Skeletal muscle satellite cell (primary cell): ENCODE results near the gene SEPTIN2.
"Not testable (repeated sequence)": the region's sequence is repeated elsewhere in the genome, so short reads cannot be mapped to it uniquely, and the experiment has no call there.

ENCODE experiments used
- H3K27me3 ChIP-seq: 2 replicates; pipeline ENCODE4 v1.7.0; 2013; ENCODE audit warnings: low read length; ENCODE audit not compliant: control insufficient read depth, insufficient read depth
- H3K36me3 ChIP-seq: 2 replicates; pipeline ENCODE4 v1.7.0; 2013; ENCODE audit warnings: mild to moderate bottlenecking, control low read depth, low read length; ENCODE audit not compliant: insufficient read depth
- H3K4me1 ChIP-seq: 2 replicates; pipeline ENCODE4 v1.7.0; 2013; ENCODE audit warnings: low read length; ENCODE audit not compliant: control insufficient read depth, insufficient read depth
- H3K4me2 ChIP-seq: 2 replicates; pipeline ENCODE4 v1.7.0; 2013; ENCODE audit warnings: mild to moderate bottlenecking, low read length
- H3K4me3 ChIP-seq: 2 replicates; pipeline ENCODE4 v1.7.0; 2013; ENCODE audit warnings: low read length
- H3K9ac ChIP-seq: 2 replicates; pipeline ENCODE4 v1.7.0; 2013; ENCODE audit warnings: mild to moderate bottlenecking, low read depth, low read length, moderate library complexity
- H3K9me3 ChIP-seq: replicated peaks from 2 replicates; pipeline ENCODE4 v1.7.0; 2013; ENCODE audit warnings: mild to moderate bottlenecking, control low read depth, low read length

The SEPTIN2 gene

DNA sequence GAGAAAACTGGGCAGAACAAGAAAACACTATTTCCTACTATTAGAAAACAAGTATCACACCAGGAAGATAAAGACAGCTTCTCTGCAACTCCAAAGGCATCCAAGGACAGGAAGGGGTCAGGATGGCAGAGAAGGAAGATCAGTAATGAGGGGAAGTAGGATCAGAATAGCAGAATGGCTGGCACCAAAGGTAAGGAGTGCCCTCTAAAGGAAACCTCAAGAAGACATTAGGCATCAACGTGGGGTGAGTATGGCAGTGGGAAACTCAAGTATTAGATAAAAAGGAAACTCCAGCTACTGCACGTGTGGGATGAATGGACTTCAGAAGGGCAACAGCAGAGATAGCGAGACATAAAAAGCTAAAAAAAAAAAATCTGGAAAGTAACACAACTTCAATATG lies 26.1 kb upstream of the SEPTIN2 start:
- no peaks in the 10 kb centered on the region for H3K36me3 ChIP-seq
- peaks cover 4% of the 10 kb centered on the region for H3K4me1 ChIP-seq
- no peak overlapping the region for H3K4me2 ChIP-seq
- no peak overlapping the region for H3K4me3 ChIP-seq
- H3K9me3 ChIP-seq = no peaks in the 10 kb centered on the region
- H3K9ac ChIP-seq = no peak overlapping the region
- H3K27me3 ChIP-seq = no peaks in the 10 kb centered on the region

DNA sequence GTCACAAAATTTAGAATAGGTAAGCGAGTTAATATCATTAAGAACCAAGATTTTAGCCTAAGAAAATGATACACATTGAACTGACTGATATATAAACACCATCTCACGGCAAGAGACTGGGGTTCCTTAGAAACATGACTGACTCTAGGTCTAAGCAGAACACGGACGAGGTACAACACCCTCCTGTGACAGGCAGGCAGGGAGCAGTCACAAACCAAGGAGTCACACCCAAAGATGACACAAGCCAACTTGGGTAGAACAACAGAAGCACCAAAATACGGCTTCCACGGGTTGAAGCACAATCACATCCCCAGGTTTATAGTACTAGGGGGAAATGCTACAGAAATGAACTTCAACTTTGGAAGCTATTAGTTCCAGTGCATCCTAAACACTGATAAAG lies 24.6 kb upstream of the SEPTIN2 start:
- no peaks in the 10 kb centered on the region for H3K27me3 ChIP-seq
- no peak overlapping the region for H3K4me2 ChIP-seq
- H3K4me1 ChIP-seq = peaks cover 4% of the 10 kb centered on the region
- H3K4me3 ChIP-seq = no peak overlapping the region
- H3K36me3 ChIP-seq = no peaks in the 10 kb centered on the region
- H3K9me3 ChIP-seq = no peaks in the 10 kb centered on the region
- no peak overlapping the region for H3K9ac ChIP-seq

DNA sequence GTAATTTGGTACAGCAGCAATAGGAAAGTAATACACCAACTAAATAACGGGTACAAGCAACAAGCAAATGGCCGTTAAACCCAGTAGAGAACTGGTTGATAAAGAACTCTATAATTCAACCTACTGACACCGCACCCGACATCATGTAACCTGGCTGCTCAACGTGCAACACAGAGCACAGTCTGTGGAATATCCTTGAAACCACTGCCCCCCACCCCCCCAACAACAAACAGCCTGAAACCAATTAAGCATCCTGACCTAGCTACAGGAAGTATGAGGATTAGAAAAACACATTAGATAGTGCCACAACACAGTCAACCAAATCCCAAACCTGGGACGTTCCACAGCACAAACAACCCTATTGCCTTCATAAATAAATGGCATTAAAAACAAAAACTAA lies 23.7 kb upstream of the SEPTIN2 start:
- Histone ChIP-seq H3K4me3 (no peak overlapping the region), H3K9ac (no peak overlapping the region), H3K4me2 (no peak overlapping the region), H3K4me1 (peaks cover 4% of the 10 kb centered on the region), H3K36me3 (peaks cover 3% of the 10 kb centered on the region), H3K9me3 (no peaks in the 10 kb centered on the region), H3K27me3 (no peaks in the 10 kb centered on the region)

DNA sequence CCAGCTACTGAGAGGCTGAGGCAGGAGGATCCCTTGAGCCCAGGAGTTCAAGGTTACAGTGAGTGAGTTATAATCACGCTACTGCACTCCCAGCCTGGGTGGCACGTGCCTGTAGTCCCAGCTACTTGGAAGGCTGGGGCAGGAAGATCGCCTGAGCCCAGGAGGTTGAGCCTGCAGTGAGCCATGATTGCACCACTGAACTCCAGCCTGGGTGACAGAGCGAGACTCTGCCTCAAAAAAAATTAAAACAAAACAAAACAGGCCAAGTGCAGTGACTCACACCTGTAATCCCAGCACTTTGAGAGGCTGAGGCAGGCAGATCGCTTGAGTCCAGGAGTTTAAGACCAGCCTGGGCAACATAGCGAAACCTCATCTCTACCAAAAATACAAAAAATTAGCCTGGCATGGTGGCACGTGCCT lies 22.3 kb upstream of the SEPTIN2 start:
- H3K9ac ChIP-seq, H3K36me3 ChIP-seq, H3K4me2 ChIP-seq, H3K4me3 ChIP-seq, H3K9me3 ChIP-seq, H3K27me3 ChIP-seq, H3K4me1 ChIP-seq: not testable (repeated sequence)

DNA sequence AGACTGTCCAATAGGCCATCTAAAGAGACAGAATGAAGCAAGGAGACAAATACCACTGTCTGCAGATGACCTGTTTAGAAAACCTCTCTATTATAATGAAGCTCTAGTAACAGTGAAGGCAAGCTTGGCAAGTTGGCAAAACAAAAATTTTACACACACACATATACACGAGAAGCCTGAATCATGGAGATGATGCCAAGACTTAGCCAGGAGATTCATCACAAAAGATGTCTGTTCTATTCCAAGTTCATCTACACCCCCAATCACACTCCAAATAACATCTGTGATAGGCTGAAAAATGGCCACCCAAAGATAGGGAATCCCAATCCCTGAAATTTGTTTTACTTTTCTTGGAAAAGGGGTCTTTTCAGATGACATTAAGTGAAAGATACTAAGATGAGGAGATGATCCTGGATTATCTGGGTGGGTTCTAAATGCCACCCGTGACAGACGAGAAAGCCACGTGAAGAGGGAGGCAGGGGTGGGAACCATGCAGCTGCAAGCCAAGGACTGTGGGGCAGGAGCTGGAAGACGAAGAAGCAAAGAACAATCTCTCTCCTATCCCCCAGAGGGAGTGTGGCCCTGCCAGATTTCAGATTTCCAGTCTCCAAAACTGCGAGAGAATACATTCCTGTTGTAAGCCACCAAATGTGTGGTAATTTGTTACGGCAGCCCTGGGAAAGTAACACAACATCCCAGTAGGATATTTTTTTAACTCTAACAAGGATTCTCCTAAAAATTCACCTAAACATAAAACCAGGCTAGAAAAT lies 20.2 kb upstream of the SEPTIN2 start:
- H3K4me3 ChIP-seq = no peak overlapping the region
- no peak overlapping the region for H3K9ac ChIP-seq
- H3K4me2 ChIP-seq = no peak overlapping the region
- H3K27me3 ChIP-seq = no peaks in the 10 kb centered on the region
- peaks cover 4% of the 10 kb centered on the region for H3K4me1 ChIP-seq
- no peaks in the 10 kb centered on the region for H3K9me3 ChIP-seq
- peaks cover 9% of the 10 kb centered on the region for H3K36me3 ChIP-seq

DNA sequence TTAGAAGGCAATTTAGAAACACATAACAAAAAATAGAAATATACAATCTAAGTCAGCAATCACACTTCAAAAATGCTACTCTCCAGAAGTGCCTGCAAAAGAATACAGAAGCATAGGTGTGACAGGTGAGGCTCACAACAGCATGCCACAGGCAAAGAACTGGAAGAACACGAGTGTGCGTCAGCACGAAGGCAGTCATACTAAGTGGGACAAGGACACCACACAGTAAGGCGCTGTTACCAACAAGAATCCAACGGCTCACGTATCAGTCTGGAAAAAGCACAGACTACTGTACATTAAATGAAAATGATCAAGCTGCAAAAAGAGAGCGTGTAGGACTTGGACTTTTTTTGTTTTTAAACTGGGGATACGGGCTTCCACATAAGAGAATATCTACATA lies 19.0 kb upstream of the SEPTIN2 start:
- no peak overlapping the region for H3K9ac ChIP-seq
- peaks cover 4% of the 10 kb centered on the region for H3K4me1 ChIP-seq
- no peaks in the 10 kb centered on the region for H3K27me3 ChIP-seq
- no peak overlapping the region for H3K4me2 ChIP-seq
- H3K36me3 ChIP-seq = peaks cover 9% of the 10 kb centered on the region
- no peaks in the 10 kb centered on the region for H3K9me3 ChIP-seq
- H3K4me3 ChIP-seq = no peak overlapping the region

DNA sequence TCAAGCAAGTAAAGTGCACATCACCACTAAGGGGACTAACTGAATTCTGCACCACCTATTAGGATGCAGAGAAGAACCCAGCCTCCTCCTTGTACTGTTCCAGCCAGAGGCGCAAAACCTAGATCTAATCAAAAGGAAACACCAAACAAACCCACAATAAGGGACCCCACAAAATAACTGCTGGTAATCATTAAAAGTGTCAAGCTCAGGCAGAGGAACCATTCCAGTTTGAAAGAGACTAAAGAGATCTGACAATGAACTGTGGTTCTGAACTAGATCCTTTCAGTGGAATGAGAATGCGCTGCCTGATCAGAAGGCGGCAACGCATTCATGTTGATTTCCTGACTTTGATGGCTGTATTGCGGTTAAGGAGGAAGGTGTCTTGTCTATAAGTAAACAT lies 17.1 kb upstream of the SEPTIN2 start:
- H3K4me2 ChIP-seq = no peak overlapping the region
- peaks cover 9% of the 10 kb centered on the region for H3K36me3 ChIP-seq
- H3K27me3 ChIP-seq = no peaks in the 10 kb centered on the region
- H3K9ac ChIP-seq = no peak overlapping the region
- H3K9me3 ChIP-seq = no peaks in the 10 kb centered on the region
- no peaks in the 10 kb centered on the region for H3K4me1 ChIP-seq
- no peak overlapping the region for H3K4me3 ChIP-seq

DNA sequence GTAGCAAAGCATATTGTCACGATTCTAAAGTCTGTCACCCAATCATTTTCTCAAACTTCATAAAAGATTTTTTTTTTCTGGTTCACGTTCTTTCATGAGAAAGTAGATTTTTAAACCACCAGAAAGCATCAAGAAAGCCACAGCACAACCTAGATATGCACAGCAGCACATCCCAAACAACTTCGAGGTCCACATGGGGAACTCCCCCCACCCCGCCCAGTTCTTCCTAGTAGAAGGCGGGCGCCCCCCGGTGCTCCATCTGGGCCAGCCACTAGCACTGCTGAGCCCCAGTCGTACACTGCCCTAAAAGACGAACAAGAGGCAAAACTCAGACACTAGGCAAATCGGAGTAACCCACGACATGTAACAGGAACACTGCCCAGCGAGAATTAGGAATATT lies 15.7 kb upstream of the SEPTIN2 start:
- Histone ChIP-seq H3K4me3 (no peak overlapping the region), H3K4me2 (no peak overlapping the region), H3K9me3 (no peaks in the 10 kb centered on the region), H3K4me1 (no peaks in the 10 kb centered on the region), H3K27me3 (no peaks in the 10 kb centered on the region), H3K9ac (no peak overlapping the region), H3K36me3 (peaks cover 9% of the 10 kb centered on the region)

DNA sequence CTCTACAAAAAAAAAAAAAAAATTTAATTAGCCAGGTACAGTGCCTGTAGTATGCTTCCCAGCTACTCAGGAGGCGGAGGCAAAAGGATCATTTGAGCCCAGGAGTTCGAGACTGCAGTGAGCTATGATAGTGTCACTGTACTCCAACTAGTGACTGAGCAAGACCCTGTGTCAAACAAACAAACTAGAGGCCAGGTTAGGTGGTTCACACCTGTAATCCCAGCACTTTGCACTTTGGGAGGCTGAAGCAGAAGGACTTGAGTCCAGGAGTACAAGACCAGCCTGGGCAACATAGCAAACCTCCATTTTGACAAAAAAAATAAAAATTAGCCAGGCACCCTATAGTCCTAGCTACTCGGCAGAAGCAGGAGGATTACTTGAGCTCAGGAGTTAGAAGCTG lies 13.6 kb upstream of the SEPTIN2 start:
- Histone ChIP-seq H3K4me3 (no peak overlapping the region), H3K9me3 (no peaks in the 10 kb centered on the region), H3K4me1 (no peaks in the 10 kb centered on the region), H3K4me2 (no peak overlapping the region), H3K9ac (no peak overlapping the region), H3K36me3 (peaks cover 6% of the 10 kb centered on the region), H3K27me3 (no peaks in the 10 kb centered on the region)

DNA sequence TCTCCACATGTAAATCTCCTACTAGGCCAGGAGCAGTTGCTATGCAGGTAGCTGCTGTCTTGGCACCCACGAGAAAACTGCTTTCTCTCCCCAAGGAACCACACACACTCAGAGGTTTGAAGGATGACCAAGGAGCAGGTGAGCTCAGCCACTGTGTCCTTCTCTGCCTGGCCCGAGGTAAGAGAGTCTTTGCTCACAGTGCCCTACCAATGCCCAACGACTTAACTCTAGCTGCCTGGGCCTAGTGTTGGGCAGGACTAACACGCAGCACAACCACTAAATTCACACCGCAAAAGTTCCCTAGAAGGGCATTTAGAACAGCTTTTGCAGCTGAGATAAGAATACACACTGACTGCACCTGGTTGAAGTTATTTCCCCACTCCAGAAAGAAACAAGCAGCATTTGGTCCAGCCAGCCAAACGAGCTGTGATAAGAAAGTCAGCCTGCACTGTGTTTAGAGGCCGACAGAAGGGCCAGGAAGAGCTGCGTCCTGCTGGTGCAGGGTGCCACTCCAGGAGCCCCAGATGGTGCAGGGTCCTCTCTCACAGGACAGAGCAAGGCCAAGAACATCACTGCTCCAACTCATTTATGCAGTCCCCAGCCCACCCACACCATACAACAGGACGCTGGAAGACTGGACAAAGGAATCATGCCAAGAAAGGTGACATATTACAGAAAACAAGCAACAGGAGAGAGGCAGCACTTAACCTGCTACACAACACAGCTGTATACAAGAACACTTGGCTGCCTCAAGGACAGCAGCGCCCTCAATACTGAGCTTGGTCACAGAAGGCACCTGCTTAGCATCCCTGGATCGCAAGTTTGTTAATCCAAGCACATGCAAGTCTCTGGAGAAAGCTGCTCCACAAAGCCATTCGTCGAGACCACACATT lies 12.7 kb upstream of the SEPTIN2 start:
- peaks cover 2% of the 10 kb centered on the region for H3K4me1 ChIP-seq
- peaks cover 2% of the 10 kb centered on the region for H3K36me3 ChIP-seq
- H3K4me2 ChIP-seq = no peak overlapping the region
- H3K4me3 ChIP-seq = no peak overlapping the region
- H3K9me3 ChIP-seq = no peaks in the 10 kb centered on the region
- H3K9ac ChIP-seq = no peak overlapping the region
- no peaks in the 10 kb centered on the region for H3K27me3 ChIP-seq

DNA sequence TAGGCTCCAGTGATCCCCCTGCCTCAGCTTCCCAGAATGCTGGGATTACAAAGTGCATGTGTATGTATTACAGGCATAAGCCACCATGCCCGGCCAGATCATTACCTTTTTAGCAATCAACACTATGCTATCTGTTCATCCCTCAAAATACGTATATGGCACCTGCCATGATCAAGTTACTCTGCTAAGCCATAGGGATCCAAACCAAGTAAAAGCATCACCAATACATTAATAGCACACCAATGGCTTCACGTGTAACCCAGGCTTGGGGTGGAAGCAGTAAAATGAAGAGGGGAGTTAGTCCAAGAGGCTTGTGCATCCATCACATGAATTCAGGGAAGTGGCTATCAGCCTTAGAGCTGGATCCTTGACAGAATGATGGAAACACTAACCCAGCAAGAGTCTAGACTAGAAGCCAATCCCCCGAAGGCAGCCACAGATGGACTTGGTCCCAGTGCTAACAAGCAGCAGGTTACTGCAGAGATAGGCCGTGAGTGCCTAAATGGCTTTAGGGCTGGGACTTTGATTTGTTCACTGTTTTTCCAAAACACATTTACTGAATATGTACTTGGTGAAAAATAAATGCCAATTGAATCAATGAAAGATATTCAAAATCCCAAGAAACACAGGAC lies 11.6 kb upstream of the SEPTIN2 start:
- H3K4me3 ChIP-seq = no peak overlapping the region
- H3K27me3 ChIP-seq = no peaks in the 10 kb centered on the region
- peaks cover 10% of the 10 kb centered on the region for H3K4me1 ChIP-seq
- H3K36me3 ChIP-seq = peaks cover 2% of the 10 kb centered on the region
- no peak overlapping the region for H3K4me2 ChIP-seq
- no peaks in the 10 kb centered on the region for H3K9me3 ChIP-seq
- H3K9ac ChIP-seq = no peak overlapping the region
